ENCODE data around the gene PHF20.
"Not testable (repeated sequence)": the region's sequence is repeated elsewhere in the genome, so short reads cannot be mapped to it uniquely, and the experiment has no call there.

Gene PHF20

GRCh38 chr20:35971981-35972380 is 200.2 kb downstream of the PHF20 start:
- Mint-ChIP-seq H3K4me3 (no peak overlapping the region), H3K9me3 (no peaks in the 10 kb centered on the region), H3K36me3 (peaks cover 0 to 1% of the 10 kb centered on the region in 2 donors), H3K27me3 (peaks cover 4 to 7% of the 10 kb centered on the region in 2 donors), H3K27ac (no peak overlapping the region), H3K4me1 (no peaks in the 10 kb centered on the region)
- ATAC-seq (replicated peaks) (no peak), DNase-seq (no peak)

- DNase-seq (no peak), ATAC-seq (replicated peaks) (no peak)
- Mint-ChIP-seq H3K4me3 (no peak overlapping the region), H3K36me3 (peaks cover 0 to 1% of the 10 kb centered on the region in 2 donors), H3K27me3 (peaks cover 4 to 7% of the 10 kb centered on the region in 2 donors), H3K4me1 (no peaks in the 10 kb centered on the region), H3K9me3 (no peaks in the 10 kb centered on the region), H3K27ac (no peak overlapping the region)
Measured at GRCh38 chr20:35972462-35972861, 200.6 kb downstream of the PHF20 start.

GRCh38 chr20:35974256-35974655 is 202.4 kb downstream of the PHF20 start:
- peaks cover 0 to 1% of the 10 kb centered on the region in 2 donors for H3K36me3 Mint-ChIP-seq
- no peak for DNase-seq
- no peak overlapping the region for H3K4me3 Mint-ChIP-seq
- H3K27ac Mint-ChIP-seq: no peak overlapping the region
- no peak for ATAC-seq (replicated peaks)
- no peaks in the 10 kb centered on the region for H3K9me3 Mint-ChIP-seq
- no peaks in the 10 kb centered on the region for H3K4me1 Mint-ChIP-seq
- peaks cover 0 to 7% of the 10 kb centered on the region in 2 donors for H3K27me3 Mint-ChIP-seq

DNA sequence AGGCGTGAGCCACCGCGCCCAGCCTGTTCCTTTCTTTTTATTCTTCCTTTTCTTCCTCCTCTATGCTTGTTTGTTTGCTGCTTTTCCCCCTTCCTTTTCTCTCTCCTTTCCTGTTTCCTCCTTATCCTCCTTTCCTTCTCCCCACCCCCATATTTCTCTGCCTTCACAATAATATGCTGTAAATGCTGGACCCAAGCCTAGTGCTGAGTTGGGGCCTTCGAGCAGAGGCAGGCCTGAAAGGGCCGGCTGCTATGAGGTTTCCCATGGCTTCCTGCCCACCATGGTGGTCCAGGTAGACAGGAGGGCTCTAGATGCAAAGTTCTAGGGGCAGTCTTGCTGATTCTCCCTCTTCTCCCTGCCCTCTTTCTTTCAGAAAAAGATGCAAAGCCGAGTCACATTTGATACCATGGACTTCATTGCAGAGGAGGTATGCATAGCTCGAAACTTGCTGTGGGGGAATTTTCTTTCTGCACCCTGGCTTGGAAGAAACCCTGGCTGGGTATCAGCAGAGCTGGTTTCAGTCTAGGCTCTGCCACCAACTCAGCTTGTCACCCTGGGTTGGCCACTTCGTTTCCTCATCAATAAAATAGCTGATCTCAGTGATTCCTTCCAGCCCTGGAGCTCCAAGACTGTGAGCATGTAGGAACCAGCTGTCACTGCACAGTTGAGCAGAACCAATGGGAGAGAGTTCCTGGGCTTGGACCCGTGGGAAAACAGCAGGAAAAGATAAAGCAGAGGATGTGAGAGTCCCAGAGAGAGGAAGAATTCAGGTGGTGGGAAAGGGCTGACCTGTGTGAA is 204.0 kb downstream of the PHF20 start:
- Mint-ChIP-seq H3K4me1 (no peaks in the 10 kb centered on the region), H3K36me3 (peaks cover 0 to 1% of the 10 kb centered on the region in 2 donors), H3K27ac (no peak overlapping the region)

GRCh38 chr20:35978041-35978513 is 206.3 kb downstream of the PHF20 start:
- no peaks in the 10 kb centered on the region for H3K4me1 Mint-ChIP-seq
- no peak overlapping the region for H3K27ac Mint-ChIP-seq
- DNase-seq (no peak), ATAC-seq (replicated peaks) (no peak)
- H3K9me3 Mint-ChIP-seq: no peaks in the 10 kb centered on the region
- H3K36me3 Mint-ChIP-seq: peaks cover 0 to 1% of the 10 kb centered on the region in 2 donors
- peaks cover 10 to 11% of the 10 kb centered on the region in 2 donors for H3K27me3 Mint-ChIP-seq
- H3K4me3 Mint-ChIP-seq: no peak overlapping the region

More for the DNA sequence above, 204.0 kb downstream of the PHF20 start:
- Mint-ChIP-seq H3K27me3 (peaks cover 6 to 7% of the 10 kb centered on the region in 2 donors), H3K9me3 (no peaks in the 10 kb centered on the region), H3K4me3 (no peak overlapping the region)
- ATAC-seq (replicated peaks): no peak
- DNase-seq: no peak

GRCh38 chr20:35979544-35979943 is 207.7 kb downstream of the PHF20 start:
- Mint-ChIP-seq H3K27me3 (peaks cover 10 to 11% of the 10 kb centered on the region in 2 donors), H3K27ac (peak overlapping the region; percentile 0), H3K4me1 (no peaks in the 10 kb centered on the region), H3K4me3 (no peak overlapping the region), H3K9me3 (no peaks in the 10 kb centered on the region), H3K36me3 (peaks cover 0 to 1% of the 10 kb centered on the region in 2 donors)
- DNase-seq (no peak), ATAC-seq (replicated peaks) (no peak)

DNA sequence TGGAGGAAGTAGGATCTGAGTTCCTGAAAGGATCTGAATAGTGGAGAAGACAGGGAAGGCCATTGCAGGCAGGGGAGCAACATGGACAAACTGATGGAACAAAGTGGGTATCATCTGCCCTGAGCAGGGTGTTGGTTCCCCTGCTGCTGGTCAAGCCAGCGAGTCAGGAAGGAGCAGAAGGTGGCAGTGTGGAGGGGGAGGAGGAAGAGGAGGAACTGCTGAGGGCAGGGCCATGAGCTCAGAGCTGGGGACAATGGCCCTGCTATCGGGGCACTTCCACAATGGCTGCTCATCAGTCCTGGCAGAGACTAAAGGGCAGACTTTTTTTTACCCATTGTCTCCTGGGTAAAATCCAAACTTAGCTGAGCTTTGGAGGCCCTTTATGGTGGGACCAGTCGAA is 210.2 kb downstream of the PHF20 start:
- no peaks in the 10 kb centered on the region for H3K9me3 Mint-ChIP-seq
- H3K36me3 Mint-ChIP-seq: peaks cover 0 to 2% of the 10 kb centered on the region in 2 donors
- no peaks in the 10 kb centered on the region for H3K4me1 Mint-ChIP-seq
- H3K4me3 Mint-ChIP-seq: no peak overlapping the region
- H3K27ac Mint-ChIP-seq: no peak overlapping the region
- no peak for ATAC-seq (replicated peaks)
- peaks cover 5 to 19% of the 10 kb centered on the region in 2 donors for H3K27me3 Mint-ChIP-seq
- DNase-seq: no peak

DNA sequence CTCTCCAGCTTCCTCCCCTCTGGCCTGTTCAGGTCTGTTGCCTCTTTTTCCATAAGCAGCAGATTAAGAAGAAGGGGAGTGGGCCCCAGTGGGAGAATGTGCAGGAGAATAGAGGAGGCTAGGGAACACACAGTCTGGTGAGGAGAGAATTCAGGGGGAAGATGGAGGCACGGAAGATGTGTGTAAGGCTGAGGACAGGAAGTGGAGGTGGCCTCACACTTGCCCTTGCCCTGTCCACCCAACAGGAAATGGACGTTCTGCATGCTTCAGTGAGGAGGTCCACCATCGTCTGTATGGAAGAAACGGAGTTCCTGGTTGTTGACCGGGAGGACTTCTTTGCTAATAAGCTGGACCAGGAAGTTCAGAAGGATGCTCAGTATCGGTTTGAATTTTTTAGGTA is 212.6 kb downstream of the PHF20 start:
- Mint-ChIP-seq H3K36me3 (peaks cover 0 to 2% of the 10 kb centered on the region in 2 donors), H3K4me1 (no peaks in the 10 kb centered on the region), H3K4me3 (no peak overlapping the region), H3K9me3 (no peaks in the 10 kb centered on the region), H3K27me3 (peaks cover 13 to 29% of the 10 kb centered on the region in 2 donors), H3K27ac (no peak overlapping the region)
- ATAC-seq (replicated peaks) (no peak), DNase-seq (no peak)

DNA sequence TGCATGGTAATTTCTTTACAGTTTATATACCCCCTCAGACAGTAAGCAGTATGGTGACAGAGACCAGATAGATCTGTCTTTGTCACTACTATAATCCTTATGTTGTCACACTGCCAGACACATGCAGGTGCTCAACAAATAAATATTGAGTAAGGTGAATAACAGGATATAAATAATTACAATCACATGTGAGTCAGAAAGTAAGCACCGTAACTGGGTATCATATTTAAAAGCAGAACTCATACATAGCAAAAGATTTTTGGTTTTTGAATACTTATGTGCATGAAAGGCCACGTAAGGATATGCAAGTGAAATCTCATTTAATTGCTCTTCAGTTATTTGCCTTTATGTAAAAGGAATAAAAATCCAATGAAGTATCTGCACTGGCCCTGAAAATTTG is 214.0 kb downstream of the PHF20 start:
- no peak overlapping the region for H3K27ac Mint-ChIP-seq
- peaks cover 0 to 2% of the 10 kb centered on the region in 2 donors for H3K36me3 Mint-ChIP-seq
- H3K4me3 Mint-ChIP-seq: no peak overlapping the region
- DNase-seq: no peak
- peaks cover 20 to 31% of the 10 kb centered on the region in 2 donors for H3K27me3 Mint-ChIP-seq
- no peak for ATAC-seq (replicated peaks)
- no peaks in the 10 kb centered on the region for H3K4me1 Mint-ChIP-seq
- H3K9me3 Mint-ChIP-seq: no peaks in the 10 kb centered on the region

DNA sequence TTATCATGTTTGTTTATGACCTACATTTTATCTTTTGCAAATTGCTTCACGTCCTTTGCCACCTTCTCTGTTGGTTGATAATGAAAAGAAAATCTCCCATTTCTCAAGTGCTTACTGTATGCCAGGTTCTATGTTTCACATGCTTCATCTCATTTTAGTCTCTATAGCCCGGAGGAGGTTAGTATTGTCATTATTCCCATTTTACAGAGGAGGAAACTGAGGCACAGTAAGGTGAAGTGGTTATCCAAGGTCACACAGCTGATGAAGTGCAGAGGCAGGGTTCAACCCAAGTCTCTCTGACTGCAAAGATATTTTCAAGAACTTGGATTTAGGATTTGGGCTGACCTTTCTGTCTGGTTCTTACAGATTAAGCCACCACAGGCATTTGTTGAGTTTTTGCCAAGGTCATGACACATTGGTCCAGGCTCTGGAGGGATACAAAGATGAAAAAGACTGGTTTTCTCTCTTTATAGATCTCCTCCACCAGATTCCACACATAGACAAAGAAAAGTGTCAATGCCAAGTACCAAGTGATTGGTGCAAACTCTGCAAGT is 217.2 kb downstream of the PHF20 start:
- no peak for ATAC-seq (replicated peaks)
- Mint-ChIP-seq H3K4me1 (peaks cover 3 to 7% of the 10 kb centered on the region in 2 donors), H3K9me3 (no peaks in the 10 kb centered on the region), H3K36me3 (peaks cover 0 to 2% of the 10 kb centered on the region in 2 donors), H3K27ac (no peak overlapping the region), H3K27me3 (peaks cover 15 to 32% of the 10 kb centered on the region in 2 donors), H3K4me3 (no peak overlapping the region)
- DNase-seq: no peak

- ATAC-seq (replicated peaks) (no peak), DNase-seq (no peak)
- Mint-ChIP-seq H3K27ac (no peak overlapping the region), H3K4me3 (no peak overlapping the region), H3K4me1 (peaks cover 6 to 18% of the 10 kb centered on the region in 2 donors), H3K9me3 (no peaks in the 10 kb centered on the region), H3K27me3 (peaks cover 15 to 30% of the 10 kb centered on the region in 2 donors), H3K36me3 (peaks cover 0 to 2% of the 10 kb centered on the region in 2 donors)
Measured at GRCh38 chr20:35991142-35991771, 219.4 kb downstream of the PHF20 start.

- H3K4me3 Mint-ChIP-seq: peak overlapping the region in 1 of 2 donors; percentile 39
- H3K36me3 Mint-ChIP-seq: no peaks in the 10 kb centered on the region
- H3K27ac Mint-ChIP-seq: no peak overlapping the region
- peaks cover 15 to 20% of the 10 kb centered on the region in 2 donors for H3K27me3 Mint-ChIP-seq
- peaks cover 6 to 18% of the 10 kb centered on the region in 2 donors for H3K4me1 Mint-ChIP-seq
- no peaks in the 10 kb centered on the region for H3K9me3 Mint-ChIP-seq
- ATAC-seq (replicated peaks) (peak; percentile 84 to 86), DNase-seq (peak; percentile 35)
Measured at GRCh38 chr20:35992713-35993335, 221.0 kb downstream of the PHF20 start.

GRCh38 chr20:35994994-35995453 is 223.2 kb downstream of the PHF20 start:
- peak; percentile 67 for DNase-seq
- no peaks in the 10 kb centered on the region for H3K36me3 Mint-ChIP-seq
- no peak overlapping the region for H3K4me3 Mint-ChIP-seq
- H3K9me3 Mint-ChIP-seq: no peaks in the 10 kb centered on the region
- H3K27me3 Mint-ChIP-seq: peaks cover under 1 to 6% of the 10 kb centered on the region in 2 donors
- peak; percentile 94 to 95 for ATAC-seq (replicated peaks)
- no peak overlapping the region for H3K27ac Mint-ChIP-seq
- H3K4me1 Mint-ChIP-seq: peaks cover 6 to 18% of the 10 kb centered on the region in 2 donors

GRCh38 chr20:35996492-35996891 is 224.7 kb downstream of the PHF20 start:
- not testable (repeated sequence) for H3K27ac Mint-ChIP-seq; H3K9me3 Mint-ChIP-seq; H3K4me3 Mint-ChIP-seq; ATAC-seq (replicated peaks); H3K36me3 Mint-ChIP-seq; DNase-seq; H3K27me3 Mint-ChIP-seq
- peaks cover 6 to 18% of the 10 kb centered on the region in 2 donors for H3K4me1 Mint-ChIP-seq
